IMR-90 (cell line): ENCODE data around the gene HEATR3. TPM values are rescaled to one million over a fixed set of nuclear protein-coding genes. Genes with fewer than 3 reads are reported as not detected.
A peak's percentile ranks its signal among the peaks of the same experiment; 100 is the strongest.

Experiments
- ATAC-seq: fragments of 200-7000 bp; cut with Tn5 transposase; 2 replicates; pipeline ENCODE4 v1.9.1; 2020; ENCODE audit warnings: low read depth, mild to moderate bottlenecking, moderate library complexity
- BruUV-seq: library from RNA; stranded (reverse); fragments of 400-500 nt; replicated peaks from 2 replicates; lab custom pipeline; 2021; lab: Mats Ljungman, UMichigan
- CTCF ChIA-PET: fragments of 300-600 bp; formaldehyde crosslinking; extraction: SDS; loops from one replicate; lab custom pipeline; 2021; ENCODE audit warnings: antibody characterized with exemption; lab: Yijun Ruan, JAX
- POLR2A ChIA-PET: fragments of 300-600 bp; sonication (Branson Sonifier 250); formaldehyde crosslinking; loops from one replicate; lab custom pipeline; 2022; ENCODE audit warnings: antibody characterized with exemption; ENCODE audit not compliant: unreplicated experiment; lab: Charles Lee
- DNase-seq: peaks from one replicate; pipeline ENCODE4 v3.0.0; 2013
- H2AFZ ChIP-seq: replicated peaks from 2 replicates; pipeline ENCODE3; 2013; ENCODE audit warnings: low read length, mild to moderate bottlenecking; ENCODE audit not compliant: poor library complexity
- H2AK5ac ChIP-seq: 2 replicates; pipeline ENCODE4 v1.6.1; 2013; ENCODE audit warnings: low read depth, low read length, inconsistent platforms
- H2AK9ac ChIP-seq: replicated peaks from 2 replicates; pipeline ENCODE3; 2013; ENCODE audit warnings: mild to moderate bottlenecking, low read depth, low read length, moderate library complexity; ENCODE audit not compliant: poor library complexity
- H2BK120ac ChIP-seq: 2 replicates; pipeline ENCODE4 v1.6.1; 2013; ENCODE audit warnings: low read depth, low read length, inconsistent platforms
- H2BK15ac ChIP-seq: 3 replicates; pipeline ENCODE4 v1.6.1; 2013; ENCODE audit warnings: low read depth, low read length, inconsistent platforms
- H2BK20ac ChIP-seq: 2 replicates; pipeline ENCODE4 v1.6.1; 2013; ENCODE audit warnings: low read depth, mild to moderate bottlenecking, inconsistent platforms, low read length, moderate library complexity
- H2BK5ac ChIP-seq: 2 replicates; pipeline ENCODE4 v1.6.1; 2013; ENCODE audit warnings: mild to moderate bottlenecking, low read depth, low read length, inconsistent platforms; ENCODE audit not compliant: poor library complexity, severe bottlenecking
- H3K14ac ChIP-seq: replicated peaks from 2 replicates; pipeline ENCODE4 v1.6.1; 2013; ENCODE audit warnings: low read depth, low read length, inconsistent platforms
- H3K18ac ChIP-seq: 2 replicates; pipeline ENCODE4 v1.6.1; 2013; ENCODE audit warnings: low read depth, low read length, control low read depth
- H3K23ac ChIP-seq: 2 replicates; pipeline ENCODE4 v1.6.1; 2013; ENCODE audit warnings: low read depth, low read length, inconsistent platforms
- H3K27ac ChIP-seq: 2 replicates; pipeline ENCODE4 v1.5.1; 2013; ENCODE audit warnings: mild to moderate bottlenecking, control low read depth, low read length; ENCODE audit not compliant: insufficient read depth
- H3K27me3 ChIP-seq: 2 replicates; pipeline ENCODE4 v1.6.1; 2013; ENCODE audit warnings: low read length; ENCODE audit not compliant: control insufficient read depth, insufficient read depth
- H3K36me3 ChIP-seq: 2 replicates; pipeline ENCODE4 v1.6.1; 2013; ENCODE audit warnings: low read length, mixed read lengths; ENCODE audit not compliant: control insufficient read depth, insufficient read depth
- H3K4ac ChIP-seq: 2 replicates; pipeline ENCODE4 v1.6.1; 2013; ENCODE audit warnings: low read depth, low read length, inconsistent platforms
- H3K4me1 ChIP-seq: 2 replicates; pipeline ENCODE4 v1.6.1; 2013; ENCODE audit warnings: low read length, mixed read lengths; ENCODE audit not compliant: control insufficient read depth, insufficient read depth
- H3K4me2 ChIP-seq: 2 replicates; pipeline ENCODE4 v1.6.1; 2013; ENCODE audit warnings: low read depth, mild to moderate bottlenecking, control low read depth, low read length, moderate library complexity
- H3K4me3 ChIP-seq: 2 replicates; pipeline ENCODE4 v1.5.1; 2013; ENCODE audit warnings: low read depth, mild to moderate bottlenecking, control low read depth, low read length, moderate library complexity; ENCODE audit not compliant: insufficient read depth
- H3K56ac ChIP-seq: 2 replicates; pipeline ENCODE4 v1.6.1; 2013; ENCODE audit warnings: low read length, inconsistent platforms; ENCODE audit not compliant: insufficient read depth; ENCODE audit errors: extremely low read depth
- H3K79me1 ChIP-seq, 2 experiments: 2 replicates each; pipeline ENCODE4 v1.6.1; 2013; ENCODE audit warnings: low read length in 2 of 2, inconsistent platforms in 1 of 2, low read depth in 1 of 2
- H3K9ac ChIP-seq: 2 replicates; pipeline ENCODE4 v1.6.1; 2013; ENCODE audit warnings: low read depth, low read length, control low read depth
- H3K9me1 ChIP-seq: 2 replicates; pipeline ENCODE4 v1.6.1; 2013; ENCODE audit warnings: low read length, inconsistent platforms; ENCODE audit not compliant: insufficient read depth
- H3K9me3 ChIP-seq: 2 replicates; pipeline ENCODE4 v1.6.1; 2013; ENCODE audit warnings: low read length; ENCODE audit not compliant: control insufficient read depth, insufficient read depth
- H4K20me1 ChIP-seq: 2 replicates; pipeline ENCODE4 v1.6.1; 2013; ENCODE audit warnings: low read length, inconsistent platforms; ENCODE audit not compliant: insufficient read depth
- H4K5ac ChIP-seq: 2 replicates; pipeline ENCODE4 v1.6.1; 2013; ENCODE audit warnings: mild to moderate bottlenecking, low read depth, low read length, control low read depth
- H4K8ac ChIP-seq, 2 experiments: 2 replicates each; pipeline ENCODE4 v1.6.1; 2013; ENCODE audit warnings: low read depth in 2 of 2, low read length in 2 of 2, control low read depth in 1 of 2, inconsistent platforms in 1 of 2
- H4K91ac ChIP-seq: 2 replicates; pipeline ENCODE4 v1.6.1; 2013; ENCODE audit warnings: low read depth, low read length, inconsistent platforms; ENCODE audit not compliant: insufficient read depth
- BHLHE40 ChIP-seq: fragments of 150-350 bp; IDR thresholded peaks from 2 replicates; pipeline ENCODE4 v1.6.1; 2016; ENCODE audit warnings: mild to moderate bottlenecking, low read depth, low read length
- CEBPB ChIP-seq: IDR thresholded peaks from 2 replicates; pipeline ENCODE4 v1.6.1; 2012; ENCODE audit warnings: low read depth, low read length, improper control_type of control experiment
- CHD1 ChIP-seq: IDR thresholded peaks from 2 replicates; pipeline ENCODE4 v1.6.1; 2012; ENCODE audit warnings: low read depth, low read length, improper control_type of control experiment
- FOS ChIP-seq: fragments of 150-350 bp; IDR thresholded peaks from 2 replicates; pipeline ENCODE4 v1.6.1; 2016; ENCODE audit warnings: low read depth, low read length
- MAFK ChIP-seq: IDR thresholded peaks from 2 replicates; pipeline ENCODE4 v1.6.1; 2012; ENCODE audit warnings: low read depth, low read length, improper control_type of control experiment
- MAZ ChIP-seq: IDR thresholded peaks from 2 replicates; pipeline ENCODE4 v1.6.1; 2012; ENCODE audit warnings: low read depth, mild to moderate bottlenecking, low read length, improper control_type of control experiment, moderate library complexity, borderline replicate concordance
- MXI1 ChIP-seq: IDR thresholded peaks from 2 replicates; pipeline ENCODE4 v1.6.1; 2012; ENCODE audit warnings: low read depth, mild to moderate bottlenecking, low read length, moderate library complexity, borderline replicate concordance
- NFE2L2 ChIP-seq: fragments of 150-350 bp; IDR thresholded peaks from 2 replicates; pipeline ENCODE4 v1.6.1; 2016; ENCODE audit warnings: low read depth, mild to moderate bottlenecking, low read length
- POLR2A ChIP-seq: IDR thresholded peaks from 2 replicates; pipeline ENCODE4 v1.6.1; 2012; ENCODE audit warnings: mild to moderate bottlenecking, low read depth, low read length
- RAD21 ChIP-seq: IDR thresholded peaks from 2 replicates; pipeline ENCODE4 v1.6.1; 2012; ENCODE audit warnings: low read length, improper control_type of control experiment
- RCOR1 ChIP-seq: IDR thresholded peaks from 2 replicates; pipeline ENCODE4 v1.6.1; 2012; ENCODE audit warnings: mild to moderate bottlenecking, low read length, improper control_type of control experiment; ENCODE audit not compliant: insufficient replicate concordance
- RFX5 ChIP-seq: IDR thresholded peaks from 2 replicates; pipeline ENCODE4 v1.8.0; 2012; ENCODE audit warnings: low read depth, mild to moderate bottlenecking, low read length, moderate library complexity
- SMC3 ChIP-seq: fragments of 150-350 bp; IDR thresholded peaks from 2 replicates; pipeline ENCODE4 v1.6.1; 2016; ENCODE audit warnings: low read depth, mild to moderate bottlenecking, antibody characterized with exemption, low read length, moderate library complexity
- WGBS, 2 experiments: methylation state at CpG; one replicate each; pipeline versions ENCODE4 v1.1.5 to v1.1.7; 2013; ENCODE audit warnings: missing lambda C conversion rate in 2 of 2; ENCODE audit not compliant: insufficient read length in 1 of 2; ENCODE audit errors: extremely low coverage in 2 of 2; 5-methylcytosine and 5-hydroxymethylcytosine counted together
- dilution Hi-C: fragments of 300-500 bp; cut with HindIII; formaldehyde crosslinking; loops from one replicate; pipeline ENCODE4 v1.14.3; 2018; ENCODE audit warnings: low sequenced_read_pairs; ENCODE audit not compliant: unreplicated experiment
- in situ Hi-C: fragments of 300-500 bp; cut with MboI; formaldehyde crosslinking; loops from 3 replicates; pipeline ENCODE4 v1.14.3; 2019; ENCODE audit warnings: low sequenced_read_pairs, inconsistent platforms, mixed read lengths
- intact Hi-C: fragments of 100-400 bp; cut with micrococcal nuclease; formaldehyde crosslinking; loops from 2 replicates; pipeline ENCODE4 v1.10.0; 2022
- polyA plus RNA-seq, 3 experiments: library from polyadenylated mRNA; depleted of rRNA; stranded (reverse); fragments of >200 nt; gene quantifications; 2 replicates each; pipeline ENCODE4 v1.2.3, GENCODE V29; 2012; ENCODE audit warnings: low replicate concordance in 1 of 3
- total RNA-seq: library from RNA; depleted of rRNA; stranded (reverse); fragments of >200 nt; gene quantifications from 2 replicates; pipeline ENCODE4 v1.2.3, GENCODE V29; 2012
- TF ChIP-seq, protein P1 (sequence below): fragments of 150-350 bp; IDR thresholded peaks from 2 replicates; pipeline ENCODE4 v1.6.1; 2016; ENCODE audit warnings: low read depth, mild to moderate bottlenecking, low read length, moderate library complexity, borderline replicate concordance
- TF ChIP-seq, protein P2 (sequence below): fragments of 150-350 bp; IDR thresholded peaks from 2 replicates; pipeline ENCODE4 v1.6.1; 2017; ENCODE audit warnings: mild to moderate bottlenecking, antibody characterized with exemption, low read length, low read depth
- TF ChIP-seq, protein P3 (sequence below): conservative IDR thresholded peaks from 2 replicates; pipeline ENCODE4 v1.5.1; 2012; ENCODE audit warnings: mild to moderate bottlenecking, low read depth, low read length, improper control_type of control experiment

Gene HEATR3
- total and polyA plus RNA-seq, 2 of the 4 experiments (the other 2 are of a cell fraction) = 9.4 to 21.1 TPM

DNA sequence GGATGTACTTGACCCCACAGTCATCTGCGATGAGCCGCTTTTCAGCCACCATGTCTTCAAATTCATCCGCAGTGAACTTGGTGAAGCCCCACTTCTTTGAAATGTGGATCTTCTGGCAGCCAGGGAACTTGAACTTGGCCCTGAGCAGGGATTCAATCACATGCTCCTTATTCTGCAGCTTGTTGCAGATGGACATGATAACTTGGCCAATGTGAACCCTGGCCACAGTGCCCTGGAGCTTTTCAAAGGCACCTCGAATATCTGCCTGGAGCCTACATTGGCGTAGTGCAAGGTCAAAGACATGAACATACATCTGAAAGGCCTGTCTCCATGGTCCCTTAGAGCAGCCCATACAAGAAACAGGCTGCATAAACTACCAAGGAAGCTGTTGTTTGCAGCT is 85.6 kb downstream of the HEATR3 start:
- no peak for DNase-seq
- H3K79me1 ChIP-seq = peaks cover 0 to 21% of the 10 kb centered on the region in 2 experiments; a peak in 3 of 4 replicates
- peak overlapping the region; percentile 67 for H2AFZ ChIP-seq
- intact Hi-C loops (loop anchor here (10.0 kb wide), 1 partner anchor 593 kb away; the partner anchor contains the start of gene CYLD), dilution Hi-C loops (no loop called here), in situ Hi-C loops (no loop called here)
- no peak overlapping the region for H3K4ac ChIP-seq
- no peak overlapping the region for H3K23ac ChIP-seq
- no peak overlapping the region for H2BK5ac ChIP-seq
- no peak overlapping the region for H2AK5ac ChIP-seq
- ChIA-PET POLR2A (no interaction called here), CTCF (no interaction called here)
- H2BK15ac ChIP-seq = no peak overlapping the region
- H3K27me3 ChIP-seq = no peaks in the 10 kb centered on the region
- H4K5ac ChIP-seq = no peak overlapping the region
- H3K4me1 ChIP-seq = peaks cover 7% of the 10 kb centered on the region
- H3K4me2 ChIP-seq = no peak overlapping the region
- H4K91ac ChIP-seq = no peak overlapping the region; the same call in 1 of the 2 replicates
- no peak overlapping the region for H3K4me3 ChIP-seq
- H2AK9ac ChIP-seq = no peak overlapping the region
- H3K9ac ChIP-seq = no peak overlapping the region
- no peak overlapping the region for H3K18ac ChIP-seq
- H2BK20ac ChIP-seq = no peak overlapping the region
- no peak overlapping the region for H3K14ac ChIP-seq
- no peak overlapping the region for H2BK120ac ChIP-seq
- WGBS, 2 experiments = 100% methylated on average over 2 of the region's 5 CpGs; no CpG with 5 or more reads in 1 of the 2 experiments
- no peak for ATAC-seq
- BruUV-seq = no TSS peak
- H4K8ac ChIP-seq = peak overlapping the region in 1 of 2 experiments; percentile 66; a peak in 1 of 4 replicates
- TF ChIP-seq MAFK (no peak), CHD1 (no peak), RFX5 (no peak), RAD21 (no peak), SMC3 (no peak), POLR2A (no peak), MAZ (no peak), RCOR1 (no peak), FOS (no peak), CEBPB (no peak), BHLHE40 (no peak), NFE2L2 (no peak), MXI1 (no peak)
- TF ChIP-seq, protein P1, sequence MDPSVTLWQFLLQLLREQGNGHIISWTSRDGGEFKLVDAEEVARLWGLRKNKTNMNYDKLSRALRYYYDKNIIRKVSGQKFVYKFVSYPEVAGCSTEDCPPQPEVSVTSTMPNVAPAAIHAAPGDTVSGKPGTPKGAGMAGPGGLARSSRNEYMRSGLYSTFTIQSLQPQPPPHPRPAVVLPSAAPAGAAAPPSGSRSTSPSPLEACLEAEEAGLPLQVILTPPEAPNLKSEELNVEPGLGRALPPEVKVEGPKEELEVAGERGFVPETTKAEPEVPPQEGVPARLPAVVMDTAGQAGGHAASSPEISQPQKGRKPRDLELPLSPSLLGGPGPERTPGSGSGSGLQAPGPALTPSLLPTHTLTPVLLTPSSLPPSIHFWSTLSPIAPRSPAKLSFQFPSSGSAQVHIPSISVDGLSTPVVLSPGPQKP = no peak
- TF ChIP-seq, protein P2, sequence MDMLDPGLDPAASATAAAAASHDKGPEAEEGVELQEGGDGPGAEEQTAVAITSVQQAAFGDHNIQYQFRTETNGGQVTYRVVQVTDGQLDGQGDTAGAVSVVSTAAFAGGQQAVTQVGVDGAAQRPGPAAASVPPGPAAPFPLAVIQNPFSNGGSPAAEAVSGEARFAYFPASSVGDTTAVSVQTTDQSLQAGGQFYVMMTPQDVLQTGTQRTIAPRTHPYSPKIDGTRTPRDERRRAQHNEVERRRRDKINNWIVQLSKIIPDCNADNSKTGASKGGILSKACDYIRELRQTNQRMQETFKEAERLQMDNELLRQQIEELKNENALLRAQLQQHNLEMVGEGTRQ = no peak
- TF ChIP-seq, protein P3, sequence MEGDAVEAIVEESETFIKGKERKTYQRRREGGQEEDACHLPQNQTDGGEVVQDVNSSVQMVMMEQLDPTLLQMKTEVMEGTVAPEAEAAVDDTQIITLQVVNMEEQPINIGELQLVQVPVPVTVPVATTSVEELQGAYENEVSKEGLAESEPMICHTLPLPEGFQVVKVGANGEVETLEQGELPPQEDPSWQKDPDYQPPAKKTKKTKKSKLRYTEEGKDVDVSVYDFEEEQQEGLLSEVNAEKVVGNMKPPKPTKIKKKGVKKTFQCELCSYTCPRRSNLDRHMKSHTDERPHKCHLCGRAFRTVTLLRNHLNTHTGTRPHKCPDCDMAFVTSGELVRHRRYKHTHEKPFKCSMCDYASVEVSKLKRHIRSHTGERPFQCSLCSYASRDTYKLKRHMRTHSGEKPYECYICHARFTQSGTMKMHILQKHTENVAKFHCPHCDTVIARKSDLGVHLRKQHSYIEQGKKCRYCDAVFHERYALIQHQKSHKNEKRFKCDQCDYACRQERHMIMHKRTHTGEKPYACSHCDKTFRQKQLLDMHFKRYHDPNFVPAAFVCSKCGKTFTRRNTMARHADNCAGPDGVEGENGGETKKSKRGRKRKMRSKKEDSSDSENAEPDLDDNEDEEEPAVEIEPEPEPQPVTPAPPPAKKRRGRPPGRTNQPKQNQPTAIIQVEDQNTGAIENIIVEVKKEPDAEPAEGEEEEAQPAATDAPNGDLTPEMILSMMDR = no peak
- no peak overlapping the region for H3K27ac ChIP-seq
- no peaks in the 10 kb centered on the region for H3K36me3 ChIP-seq
- H3K9me3 ChIP-seq = no peaks in the 10 kb centered on the region
- H4K20me1 ChIP-seq = peaks cover 22% of the 10 kb centered on the region
- 0 out of 2 replicates have a peak, but pooled peaks cover 3% of the 10 kb centered on the region for H3K9me1 ChIP-seq
- H3K56ac ChIP-seq = no peak overlapping the region
